ENCODE results near the gene SH2B2. TPM values are rescaled to one million over a fixed set of nuclear protein-coding genes. Genes with fewer than 3 reads are reported as not detected.
A peak's percentile ranks its signal among the peaks of the same experiment; 100 is the strongest.

Gene SH2B2
- total RNA-seq, 1 experiment from 2014 or later = 14.7 TPM

DNA sequence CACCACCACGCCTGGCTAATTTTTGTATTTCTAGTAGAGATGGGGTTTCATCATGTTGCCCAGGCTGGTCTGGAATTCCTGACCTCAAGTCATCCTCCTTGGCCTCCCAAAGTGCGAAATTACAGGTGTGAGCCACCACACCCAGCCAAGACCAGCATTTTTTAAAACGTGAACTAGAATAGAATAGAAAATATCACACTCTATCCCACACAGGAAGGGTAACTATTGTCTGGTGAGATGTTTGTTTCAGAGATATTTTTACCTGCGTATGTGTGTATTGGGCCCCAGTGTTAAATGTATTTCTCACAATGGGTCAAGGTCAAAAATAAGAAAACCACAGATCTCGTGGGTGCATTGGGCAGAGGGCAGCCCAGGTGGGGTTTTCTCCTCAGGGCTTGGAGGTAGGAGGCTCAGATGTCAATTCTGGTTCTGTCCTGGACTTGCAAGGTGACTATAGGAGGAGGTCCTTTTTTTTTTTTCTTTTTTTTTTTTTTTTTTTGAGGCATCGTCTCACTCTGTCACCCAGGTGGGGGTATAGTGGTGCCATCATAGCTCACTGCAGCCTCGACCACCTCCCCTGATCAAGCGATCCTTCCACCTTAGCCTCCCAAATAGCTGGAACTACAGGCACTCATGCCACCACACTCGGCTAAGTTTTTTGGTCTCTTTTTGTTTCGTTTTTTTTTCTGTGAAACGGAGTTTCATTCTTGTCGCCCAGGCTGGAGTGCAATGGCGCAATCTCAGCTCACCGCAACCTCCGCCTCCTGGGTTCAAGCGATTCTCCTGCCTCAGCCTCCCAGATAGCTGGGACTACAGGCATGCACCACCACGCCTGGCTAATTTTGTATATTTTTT is 19.0 kb downstream of the SH2B2 start:
- peaks cover under 1% of the 10 kb centered on the region; the same call in 1 of the 2 replicates for H3K36me3 Mint-ChIP-seq
- H3K27ac Mint-ChIP-seq = peak overlapping the region; percentile 87
- H3K9me3 Mint-ChIP-seq = no peaks in the 10 kb centered on the region
- CTCF ChIA-PET = interaction anchor here (1.2 to 2.4 kb wide), 2 partner anchors 26 to 28 kb away, joined by 4 to 12 read pairs; no protein-coding TSS in a partner anchor
- DNase-seq (ENCODE audit: low spot score) (no peak), ATAC-seq (no peak)
- peaks cover 9% of the 10 kb centered on the region for H3K27me3 Mint-ChIP-seq (ENCODE audit: low read depth)
- TF ChIP-seq ATF1 (CRISPR knock-in tag; IDR thresholded peaks at IDR 0.05) (no peak), ZNF121 (CRISPR knock-in tag; IDR thresholded peaks at IDR 0.05) (no peak), GRHL2 (CRISPR knock-in tag; IDR thresholded peaks at IDR 0.05; ENCODE audit: insufficient replicate concordance, severe bottlenecking) (no peak), FOXK1 (CRISPR knock-in tag; IDR thresholded peaks at IDR 0.05) (no peak), ZNF263 (CRISPR knock-in tag; IDR thresholded peaks at IDR 0.05; ENCODE audit: low read depth) (no peak)
- TF ChIP-seq, protein P1, sequence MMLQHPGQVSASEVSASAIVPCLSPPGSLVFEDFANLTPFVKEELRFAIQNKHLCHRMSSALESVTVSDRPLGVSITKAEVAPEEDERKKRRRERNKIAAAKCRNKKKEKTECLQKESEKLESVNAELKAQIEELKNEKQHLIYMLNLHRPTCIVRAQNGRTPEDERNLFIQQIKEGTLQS (CRISPR knock-in tag; conservative IDR thresholded peaks at IDR 0.05) = no peak
- TF ChIP-seq, protein P2, sequence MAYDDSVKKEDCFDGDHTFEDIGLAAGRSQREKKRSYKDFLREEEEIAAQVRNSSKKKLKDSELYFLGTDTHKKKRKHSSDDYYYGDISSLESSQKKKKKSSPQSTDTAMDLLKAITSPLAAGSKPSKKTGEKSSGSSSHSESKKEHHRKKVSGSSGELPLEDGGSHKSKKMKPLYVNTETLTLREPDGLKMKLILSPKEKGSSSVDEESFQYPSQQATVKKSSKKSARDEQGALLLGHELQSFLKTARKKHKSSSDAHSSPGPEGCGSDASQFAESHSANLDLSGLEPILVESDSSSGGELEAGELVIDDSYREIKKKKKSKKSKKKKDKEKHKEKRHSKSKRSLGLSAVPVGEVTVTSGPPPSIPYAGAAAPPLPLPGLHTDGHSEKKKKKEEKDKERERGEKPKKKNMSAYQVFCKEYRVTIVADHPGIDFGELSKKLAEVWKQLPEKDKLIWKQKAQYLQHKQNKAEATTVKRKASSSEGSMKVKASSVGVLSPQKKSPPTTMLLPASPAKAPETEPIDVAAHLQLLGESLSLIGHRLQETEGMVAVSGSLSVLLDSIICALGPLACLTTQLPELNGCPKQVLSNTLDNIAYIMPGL (CRISPR knock-in tag; IDR thresholded peaks at IDR 0.05) = no peak
- H3K4me3 Mint-ChIP-seq = no peak overlapping the region
- peaks cover 16% of the 10 kb centered on the region for H3K4me1 Mint-ChIP-seq
- POLR2A ChIA-PET = no interaction called here

DNA sequence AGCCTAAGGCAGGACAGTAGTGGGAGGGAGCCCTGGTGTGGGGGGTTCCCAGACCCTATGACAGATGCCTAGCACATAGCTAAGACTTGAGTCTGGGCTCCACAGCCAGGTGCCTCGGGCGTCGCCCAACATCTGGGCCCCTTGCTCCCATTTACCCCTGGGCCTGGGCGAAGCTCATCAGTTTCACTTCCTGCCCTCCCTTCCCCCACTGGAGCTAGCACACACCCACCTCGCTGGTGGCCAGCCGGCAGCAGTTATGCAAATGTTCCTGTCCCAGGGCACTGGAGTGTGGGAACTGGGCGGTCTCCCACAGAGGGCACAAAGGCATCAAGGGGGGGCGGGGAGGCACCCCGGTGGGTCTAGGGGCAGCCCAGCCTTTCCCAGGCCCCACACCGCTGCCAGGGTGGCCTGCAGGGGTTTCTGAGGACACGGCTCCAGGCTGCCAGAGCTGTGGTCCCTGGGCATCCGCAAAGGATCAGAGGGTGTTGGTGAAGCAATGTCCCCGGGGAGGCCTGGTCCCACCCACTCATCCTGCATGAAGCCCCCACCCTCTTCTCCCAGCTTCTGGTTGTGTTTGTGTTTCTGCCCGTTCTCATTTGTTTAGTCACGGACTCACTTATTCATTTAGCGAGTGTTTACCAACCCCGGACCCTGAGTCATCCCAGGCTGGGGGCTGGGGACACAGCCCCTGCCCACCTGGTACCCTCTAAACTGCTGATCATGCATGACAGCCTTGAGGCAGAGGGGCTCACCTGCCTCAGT is 20.4 kb downstream of the SH2B2 start:
- ChIA-PET CTCF (interaction anchor here (1.0 to 2.4 kb wide), 3 partner anchors 11 to 28 kb away, joined by 3 to 14 read pairs (median 12); no protein-coding TSS in a partner anchor), POLR2A (interaction anchor here (0.5 to 0.6 kb wide), 2 partner anchors 637 to 1829 kb away, joined by 3 to 5 read pairs; no protein-coding TSS in a partner anchor)
- Mint-ChIP-seq H3K36me3 (peaks cover 3% of the 10 kb centered on the region; the same call in 1 of the 2 replicates), H3K27ac (peak overlapping the region; percentile 60; the same call in 1 of the 2 replicates), H3K27me3 (ENCODE audit: low read depth) (no peaks in the 10 kb centered on the region; the same call in 1 of the 2 replicates), H3K4me1 (peaks cover 16% of the 10 kb centered on the region), H3K9me3 (no peaks in the 10 kb centered on the region), H3K4me3 (no peak overlapping the region)
- DNase-seq (ENCODE audit: low spot score) (peak; percentile 62), ATAC-seq (peak; percentile 81)
- TF ChIP-seq ZNF232 (CRISPR knock-in tag; IDR thresholded peaks at IDR 0.05) (no peak), EMX1 (CRISPR knock-in tag; IDR thresholded peaks at IDR 0.05) (no peak), NFATC4 (CRISPR knock-in tag; IDR thresholded peaks at IDR 0.05) (no peak), CREM (CRISPR knock-in tag; IDR thresholded peaks at IDR 0.05) (no peak), ZNF423 (CRISPR knock-in tag; IDR thresholded peaks at IDR 0.05) (peak; percentile 96), SP1 (CRISPR knock-in tag; conservative IDR thresholded peaks at IDR 0.05) (0 out of 2 replicates have a peak, but pooled peaks have one; percentile 26), ZBTB21 (CRISPR knock-in tag; IDR thresholded peaks at IDR 0.05; ENCODE audit: borderline replicate concordance) (no peak), CBFB (CRISPR knock-in tag; IDR thresholded peaks at IDR 0.05; ENCODE audit: low read depth) (no peak), NFE2L1 (CRISPR knock-in tag; IDR thresholded peaks at IDR 0.05) (no peak), ELF4 (CRISPR knock-in tag; IDR thresholded peaks at IDR 0.05; ENCODE audit: low read depth) (no peak), ZNF263 (CRISPR knock-in tag; IDR thresholded peaks at IDR 0.05; ENCODE audit: low read depth) (no peak), ESRRA (CRISPR knock-in tag; IDR thresholded peaks at IDR 0.05; ENCODE audit: borderline replicate concordance) (no peak), PRRX2 (CRISPR knock-in tag; IDR thresholded peaks at IDR 0.05) (no peak), ZNF416 (CRISPR knock-in tag; IDR thresholded peaks at IDR 0.05) (no peak)
- TF ChIP-seq, protein P3, sequence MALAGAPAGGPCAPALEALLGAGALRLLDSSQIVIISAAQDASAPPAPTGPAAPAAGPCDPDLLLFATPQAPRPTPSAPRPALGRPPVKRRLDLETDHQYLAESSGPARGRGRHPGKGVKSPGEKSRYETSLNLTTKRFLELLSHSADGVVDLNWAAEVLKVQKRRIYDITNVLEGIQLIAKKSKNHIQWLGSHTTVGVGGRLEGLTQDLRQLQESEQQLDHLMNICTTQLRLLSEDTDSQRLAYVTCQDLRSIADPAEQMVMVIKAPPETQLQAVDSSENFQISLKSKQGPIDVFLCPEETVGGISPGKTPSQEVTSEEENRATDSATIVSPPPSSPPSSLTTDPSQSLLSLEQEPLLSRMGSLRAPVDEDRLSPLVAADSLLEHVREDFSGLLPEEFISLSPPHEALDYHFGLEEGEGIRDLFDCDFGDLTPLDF (CRISPR knock-in tag; IDR thresholded peaks at IDR 0.05) = 0 out of 2 replicates have a peak, but pooled peaks have one; percentile 35
- TF ChIP-seq, protein P4, sequence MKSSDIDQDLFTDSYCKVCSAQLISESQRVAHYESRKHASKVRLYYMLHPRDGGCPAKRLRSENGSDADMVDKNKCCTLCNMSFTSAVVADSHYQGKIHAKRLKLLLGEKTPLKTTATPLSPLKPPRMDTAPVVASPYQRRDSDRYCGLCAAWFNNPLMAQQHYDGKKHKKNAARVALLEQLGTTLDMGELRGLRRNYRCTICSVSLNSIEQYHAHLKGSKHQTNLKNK (CRISPR knock-in tag; IDR thresholded peaks at IDR 0.05) = no peak
- TF ChIP-seq, protein P5, sequence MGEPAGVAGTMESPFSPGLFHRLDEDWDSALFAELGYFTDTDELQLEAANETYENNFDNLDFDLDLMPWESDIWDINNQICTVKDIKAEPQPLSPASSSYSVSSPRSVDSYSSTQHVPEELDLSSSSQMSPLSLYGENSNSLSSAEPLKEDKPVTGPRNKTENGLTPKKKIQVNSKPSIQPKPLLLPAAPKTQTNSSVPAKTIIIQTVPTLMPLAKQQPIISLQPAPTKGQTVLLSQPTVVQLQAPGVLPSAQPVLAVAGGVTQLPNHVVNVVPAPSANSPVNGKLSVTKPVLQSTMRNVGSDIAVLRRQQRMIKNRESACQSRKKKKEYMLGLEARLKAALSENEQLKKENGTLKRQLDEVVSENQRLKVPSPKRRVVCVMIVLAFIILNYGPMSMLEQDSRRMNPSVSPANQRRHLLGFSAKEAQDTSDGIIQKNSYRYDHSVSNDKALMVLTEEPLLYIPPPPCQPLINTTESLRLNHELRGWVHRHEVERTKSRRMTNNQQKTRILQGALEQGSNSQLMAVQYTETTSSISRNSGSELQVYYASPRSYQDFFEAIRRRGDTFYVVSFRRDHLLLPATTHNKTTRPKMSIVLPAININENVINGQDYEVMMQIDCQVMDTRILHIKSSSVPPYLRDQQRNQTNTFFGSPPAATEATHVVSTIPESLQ (CRISPR knock-in tag; IDR thresholded peaks at IDR 0.05) = no peak
- TF ChIP-seq, protein P6, sequence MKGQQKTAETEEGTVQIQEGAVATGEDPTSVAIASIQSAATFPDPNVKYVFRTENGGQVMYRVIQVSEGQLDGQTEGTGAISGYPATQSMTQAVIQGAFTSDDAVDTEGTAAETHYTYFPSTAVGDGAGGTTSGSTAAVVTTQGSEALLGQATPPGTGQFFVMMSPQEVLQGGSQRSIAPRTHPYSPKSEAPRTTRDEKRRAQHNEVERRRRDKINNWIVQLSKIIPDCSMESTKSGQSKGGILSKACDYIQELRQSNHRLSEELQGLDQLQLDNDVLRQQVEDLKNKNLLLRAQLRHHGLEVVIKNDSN (CRISPR knock-in tag; IDR thresholded peaks at IDR 0.05) = no peak
- TF ChIP-seq, protein P7, sequence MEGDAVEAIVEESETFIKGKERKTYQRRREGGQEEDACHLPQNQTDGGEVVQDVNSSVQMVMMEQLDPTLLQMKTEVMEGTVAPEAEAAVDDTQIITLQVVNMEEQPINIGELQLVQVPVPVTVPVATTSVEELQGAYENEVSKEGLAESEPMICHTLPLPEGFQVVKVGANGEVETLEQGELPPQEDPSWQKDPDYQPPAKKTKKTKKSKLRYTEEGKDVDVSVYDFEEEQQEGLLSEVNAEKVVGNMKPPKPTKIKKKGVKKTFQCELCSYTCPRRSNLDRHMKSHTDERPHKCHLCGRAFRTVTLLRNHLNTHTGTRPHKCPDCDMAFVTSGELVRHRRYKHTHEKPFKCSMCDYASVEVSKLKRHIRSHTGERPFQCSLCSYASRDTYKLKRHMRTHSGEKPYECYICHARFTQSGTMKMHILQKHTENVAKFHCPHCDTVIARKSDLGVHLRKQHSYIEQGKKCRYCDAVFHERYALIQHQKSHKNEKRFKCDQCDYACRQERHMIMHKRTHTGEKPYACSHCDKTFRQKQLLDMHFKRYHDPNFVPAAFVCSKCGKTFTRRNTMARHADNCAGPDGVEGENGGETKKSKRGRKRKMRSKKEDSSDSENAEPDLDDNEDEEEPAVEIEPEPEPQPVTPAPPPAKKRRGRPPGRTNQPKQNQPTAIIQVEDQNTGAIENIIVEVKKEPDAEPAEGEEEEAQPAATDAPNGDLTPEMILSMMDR (IDR thresholded peaks at IDR 0.05) = no peak
